Urinary bladder (tissue), 4 donors: ENCODE results near the gene SUPT16H. TPM values are rescaled to one million over a fixed set of nuclear protein-coding genes. Genes with fewer than 3 reads are reported as not detected.
"Not testable (repeated sequence)": the region's sequence is repeated elsewhere in the genome, so short reads cannot be mapped to it uniquely, and the experiment has no call there.

Experiments used
- DNase-seq: peaks from one replicate; pipeline ENCODE4 v3.0.0-alpha.2; 2015; ENCODE audit errors: extremely low spot score
- H3K27ac ChIP-seq: one replicate; pipeline ENCODE4 v1.5.1; 2013; ENCODE audit warnings: low read depth, mild to moderate bottlenecking, moderate library complexity
- H3K36me3 ChIP-seq: one replicate; pipeline ENCODE4 v1.6.1; 2013; ENCODE audit warnings: mild to moderate bottlenecking, moderate library complexity; ENCODE audit not compliant: insufficient read depth
- H3K4me1 ChIP-seq: one replicate; pipeline ENCODE4 v1.6.1; 2013; ENCODE audit warnings: mild to moderate bottlenecking, moderate library complexity; ENCODE audit not compliant: insufficient read depth
- H3K4me3 ChIP-seq: one replicate; pipeline ENCODE4 v1.5.1; 2013; ENCODE audit warnings: low read depth, low read length
- WGBS: extraction: QIAGEN DNeasy Blood & Tissue Kit; methylation state at CpG from one replicate; pipeline ENCODE4 v1.1.7; 2013; 5-methylcytosine and 5-hydroxymethylcytosine counted together
- polyA plus RNA-seq: library from polyadenylated mRNA; stranded (reverse); fragments of 200-250 nt; gene quantifications from one replicate; pipeline ENCODE4 v1.2.3, GENCODE V29; 2013
- total RNA-seq: library from RNA; depleted of rRNA; stranded (reverse); fragments of >200 nt; gene quantifications from one replicate; pipeline ENCODE4 v1.2.3, GENCODE V29; 2014
- donor health status: healthy with polysubstance abuse.
- donor health status: healthy.

SUPT16H gene
- total and polyA plus RNA-seq, 2 donors: 62.6 to 66.0 TPM

DNA sequence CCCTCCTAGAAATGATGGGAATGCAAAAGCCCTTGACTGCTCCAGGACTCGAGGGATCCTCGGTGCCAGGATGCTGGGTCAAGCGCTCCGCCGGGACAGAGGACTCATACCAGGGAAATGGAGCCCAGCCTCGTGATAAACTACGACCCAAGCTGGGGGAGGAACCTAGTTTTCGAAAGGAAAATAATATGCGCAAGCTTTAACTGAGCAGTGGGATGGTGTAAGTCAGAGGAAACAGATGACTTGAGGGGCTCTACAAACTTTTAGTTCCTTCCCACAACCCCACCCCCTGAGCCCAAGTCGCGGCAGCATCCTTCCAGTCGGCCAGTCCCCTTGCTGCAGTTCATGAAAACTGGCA lies 654 bp upstream of the SUPT16H start:
- WGBS: 1% methylated on average over 12 of the region's 12 CpGs
- Histone ChIP-seq H3K4me3 (peak overlapping the region; percentile 83), H3K27ac (peak overlapping the region; percentile 62), H3K36me3 (no peaks in the 10 kb centered on the region), H3K4me1 (no peaks in the 10 kb centered on the region)
- no peak for DNase-seq

DNA sequence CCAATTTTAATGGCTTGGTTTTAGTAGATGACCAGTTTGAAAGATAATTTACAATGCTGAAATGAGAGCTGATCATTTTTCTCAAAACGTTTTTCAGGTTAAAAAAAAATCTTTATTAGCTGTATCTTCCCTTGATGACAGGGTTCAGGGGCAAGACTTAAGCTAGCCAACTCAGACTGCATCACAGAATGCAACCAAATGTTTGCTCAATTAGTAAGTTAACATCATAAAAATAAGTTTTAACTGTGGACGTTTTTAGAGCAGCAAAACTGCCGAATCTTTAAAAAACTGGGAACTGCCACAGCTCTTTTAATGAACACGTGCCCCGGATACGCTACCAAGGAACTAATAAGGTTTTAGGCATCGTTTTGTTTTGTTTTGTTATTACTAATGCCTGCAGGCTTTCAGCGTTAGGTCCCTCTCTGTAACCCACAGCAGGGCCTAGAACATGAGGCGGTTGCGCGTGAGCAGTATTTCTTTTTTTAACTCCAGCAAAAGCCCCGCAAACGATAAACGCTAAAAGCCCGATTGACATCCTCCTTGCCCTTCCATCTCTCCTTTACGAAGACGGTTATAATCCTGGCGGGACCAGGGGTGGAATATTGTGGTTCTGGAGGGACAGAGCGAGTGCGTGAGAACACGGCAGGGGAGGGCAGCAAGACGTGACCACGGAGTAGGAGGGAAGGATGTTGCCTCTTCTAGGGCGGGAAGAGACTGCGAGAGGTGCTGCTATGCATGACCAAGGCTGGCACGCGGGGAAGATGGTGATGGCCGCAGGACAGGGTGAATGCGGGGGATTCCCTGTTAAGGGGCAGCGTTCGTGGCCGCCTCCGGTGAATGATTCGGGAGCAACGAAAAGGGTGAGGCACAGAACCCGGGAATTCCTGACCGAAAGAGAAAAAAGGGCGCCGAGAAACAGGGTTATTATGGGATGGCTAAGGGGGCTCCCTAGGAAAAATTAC lies 652 bp downstream of the SUPT16H start:
- no peak for DNase-seq
- Histone ChIP-seq H3K36me3 (no peaks in the 10 kb centered on the region), H3K4me1 (no peaks in the 10 kb centered on the region)

DNA sequence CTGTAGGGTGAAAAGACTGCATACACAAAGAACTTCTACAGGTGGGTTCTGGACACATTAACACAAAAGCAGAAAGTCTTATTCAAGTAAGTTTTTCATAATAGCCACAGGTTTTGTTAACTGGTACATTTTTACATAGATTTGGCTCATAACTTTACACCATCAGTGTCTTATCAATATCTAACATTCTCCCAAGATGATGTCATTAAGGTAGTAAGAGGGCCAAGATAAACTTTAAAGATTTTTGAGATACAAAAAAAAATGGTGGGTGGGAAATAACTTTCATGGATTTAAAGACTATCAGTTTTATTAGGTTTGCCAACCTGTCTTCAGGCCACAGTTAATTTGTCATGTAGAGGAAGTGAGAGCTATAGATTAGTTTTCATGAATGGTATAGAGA lies 1.7 kb downstream of the SUPT16H start:
- Histone ChIP-seq H3K4me3 (no peak overlapping the region), H3K4me1 (no peaks in the 10 kb centered on the region), H3K27ac (no peak overlapping the region), H3K36me3 (no peaks in the 10 kb centered on the region)
- DNase-seq: no peak

More for the DNA sequence above, 652 bp downstream of the SUPT16H start:
- Histone ChIP-seq H3K27ac (peak overlapping the region; percentile 83), H3K4me3 (peak overlapping the region; percentile 83)
- WGBS: 1% methylated on average over 39 of the region's 39 CpGs

DNA sequence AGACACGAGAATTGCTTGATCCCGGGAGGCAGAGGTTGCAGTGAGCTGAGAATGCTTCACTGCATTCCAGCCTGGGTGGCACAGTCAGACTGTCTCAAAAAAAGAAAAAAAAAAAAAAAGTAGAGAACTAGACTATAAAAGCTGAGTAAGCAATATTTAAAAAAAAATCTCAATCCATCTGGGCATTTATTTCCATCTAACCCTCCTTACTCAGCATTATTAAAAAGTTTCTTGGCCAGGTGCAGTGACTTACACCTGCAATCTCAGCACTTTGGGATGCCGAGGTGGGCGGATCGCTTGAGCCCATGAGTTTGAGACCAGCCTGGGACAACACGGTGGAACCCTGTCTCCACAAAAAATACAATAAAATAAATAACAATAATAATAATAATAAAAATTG lies 4.5 kb downstream of the SUPT16H start:
- H3K4me3 ChIP-seq: no peak overlapping the region
- no peak for DNase-seq
- H3K36me3 ChIP-seq: no peaks in the 10 kb centered on the region
- 87% methylated on average over 6 of the region's 6 CpGs for WGBS
- H3K27ac ChIP-seq: no peak overlapping the region
- H3K4me1 ChIP-seq: no peaks in the 10 kb centered on the region

DNA sequence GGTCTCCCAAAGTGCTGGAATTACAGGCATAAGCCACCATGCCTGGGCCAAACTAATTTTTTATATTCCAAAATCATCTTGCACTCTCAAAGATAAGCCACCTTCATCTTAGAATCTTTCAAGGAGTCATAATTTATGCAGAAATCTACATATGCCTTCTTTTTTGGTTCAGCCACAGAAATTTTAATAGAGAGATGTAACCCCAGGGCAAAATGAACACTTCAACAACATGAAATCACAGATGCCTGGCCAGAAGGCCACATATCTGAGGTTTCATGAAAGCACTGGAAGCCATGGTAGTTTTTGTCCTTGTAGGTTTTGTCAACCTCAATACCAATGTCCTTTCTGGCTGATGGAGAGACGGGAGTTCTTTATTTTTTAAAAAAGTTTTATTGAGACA lies 9.8 kb downstream of the SUPT16H start:
- Histone ChIP-seq H3K27ac (no peak overlapping the region), H3K36me3 (no peaks in the 10 kb centered on the region), H3K4me1 (no peaks in the 10 kb centered on the region), H3K4me3 (no peak overlapping the region)
- WGBS: 97% methylated on average over 1 of the region's 1 CpG
- no peak for DNase-seq

DNA sequence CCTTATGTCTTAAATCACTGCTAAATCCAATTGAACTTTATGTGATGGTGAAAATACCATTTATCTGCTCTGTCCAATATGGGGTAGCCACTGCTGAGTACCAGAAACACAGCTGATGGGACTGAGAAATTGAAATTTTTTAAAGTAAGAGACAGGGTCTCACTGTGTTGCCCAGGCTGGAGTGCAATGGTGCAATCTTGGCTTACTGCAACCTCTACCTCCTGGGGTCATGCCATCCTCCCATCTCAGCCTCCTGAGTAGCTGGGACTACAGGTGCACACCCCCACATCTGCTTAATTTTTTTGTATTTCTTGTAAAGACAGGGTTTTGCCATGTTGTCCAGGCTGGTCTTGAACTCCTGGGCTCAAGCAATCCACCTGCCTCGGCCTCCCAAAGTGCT lies 11.0 kb downstream of the SUPT16H start:
- H3K27ac ChIP-seq, H3K4me3 ChIP-seq, H3K36me3 ChIP-seq, H3K4me1 ChIP-seq, DNase-seq: not testable (repeated sequence)
- 94% methylated on average over 1 of the region's 1 CpG for WGBS

DNA sequence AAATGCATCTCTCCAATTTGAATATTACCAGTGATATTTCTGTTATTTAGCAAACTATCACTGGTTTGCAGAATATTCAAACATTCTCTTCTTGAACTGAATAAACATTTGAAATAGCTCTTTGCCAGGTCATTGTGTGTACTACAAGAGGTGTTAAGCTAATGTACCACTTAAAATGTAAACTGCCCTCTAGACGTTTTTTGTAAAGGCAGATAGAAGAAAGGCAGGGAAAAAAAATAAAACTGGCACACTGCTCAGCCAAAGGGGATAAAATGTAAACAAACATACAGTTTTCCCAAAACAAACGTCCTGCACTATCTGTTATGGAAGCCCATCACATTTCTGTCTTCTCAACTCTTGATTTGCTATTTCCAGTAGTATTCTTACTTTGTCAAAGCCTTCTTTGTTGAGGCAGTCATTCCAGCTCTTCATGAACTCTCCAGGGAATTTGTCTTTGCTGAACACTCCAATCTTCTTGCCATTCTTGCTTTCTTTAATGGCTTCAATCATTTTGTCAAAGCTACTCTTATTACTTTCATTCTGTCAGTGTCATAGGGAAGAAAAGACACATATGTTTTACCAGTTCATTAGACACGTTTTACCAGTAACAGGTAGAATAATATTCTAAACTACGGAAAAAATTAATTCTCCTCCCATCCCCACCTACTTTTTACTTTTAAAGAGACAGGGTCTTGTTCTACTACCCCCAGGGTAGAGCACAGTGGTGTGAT lies 13.7 kb downstream of the SUPT16H start:
- WGBS: 60% methylated on average over 4 of the region's 4 CpGs
- H3K4me3 ChIP-seq: no peak overlapping the region
- H3K36me3 ChIP-seq: peaks cover 2% of the 10 kb centered on the region
- DNase-seq: no peak
- H3K4me1 ChIP-seq: no peaks in the 10 kb centered on the region
- H3K27ac ChIP-seq: no peak overlapping the region

DNA sequence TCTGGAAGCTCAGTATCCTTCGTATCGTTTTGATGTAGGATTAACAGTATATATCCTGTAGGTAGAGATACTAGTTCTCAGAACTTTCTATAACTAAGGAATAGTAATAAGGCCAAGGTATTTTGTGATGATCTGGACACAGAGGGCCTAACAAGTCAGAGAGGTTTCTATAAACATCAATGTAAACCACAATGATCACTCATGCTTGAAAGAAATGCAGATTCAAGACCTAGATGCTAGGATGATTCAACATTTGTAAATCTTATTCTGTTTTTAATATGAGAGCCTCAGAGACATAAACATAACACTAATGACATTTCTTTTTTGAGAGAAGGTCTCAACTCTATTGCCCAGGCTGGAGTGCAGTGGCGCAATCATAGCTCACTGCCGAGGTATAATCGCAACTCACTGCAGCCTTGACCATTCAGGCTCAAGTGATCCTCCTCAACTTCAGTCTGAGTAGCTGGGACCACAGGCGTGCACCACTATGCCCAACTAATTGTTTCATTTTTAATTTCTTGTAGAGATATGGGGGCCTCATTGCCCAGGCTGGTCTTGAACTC lies 16.2 kb downstream of the SUPT16H start:
- peaks cover 7% of the 10 kb centered on the region for H3K36me3 ChIP-seq

DNA sequence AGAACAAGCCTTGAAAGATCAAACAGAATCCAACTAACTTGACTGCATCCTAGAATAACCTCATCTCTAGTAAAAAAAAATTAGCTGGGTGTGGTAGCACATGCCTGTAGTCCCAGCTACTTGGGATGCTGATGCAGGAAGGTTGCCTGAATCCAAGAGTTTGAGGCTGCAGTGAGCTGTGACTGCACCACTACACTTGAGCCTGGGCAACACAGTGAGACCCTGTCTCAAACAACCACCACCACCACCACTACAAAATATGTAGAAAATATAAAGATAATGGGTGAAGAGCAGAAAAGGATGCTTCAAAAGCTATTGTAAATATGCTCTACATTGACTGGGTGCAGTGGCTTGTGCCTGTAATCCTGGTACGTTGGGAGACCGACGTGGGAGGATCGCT lies 27.3 kb downstream of the SUPT16H start:
- Histone ChIP-seq H3K27ac (no peak overlapping the region), H3K4me1 (no peaks in the 10 kb centered on the region), H3K4me3 (no peak overlapping the region), H3K36me3 (peaks cover 18% of the 10 kb centered on the region)
- DNase-seq: no peak
- 96% methylated on average over 4 of the region's 4 CpGs for WGBS

More for the DNA sequence above, 16.2 kb downstream of the SUPT16H start:
- 97% methylated on average over 6 of the region's 6 CpGs for WGBS
- H3K4me1 ChIP-seq: no peaks in the 10 kb centered on the region
- H3K4me3 ChIP-seq: no peak overlapping the region
- H3K27ac ChIP-seq: no peak overlapping the region
- no peak for DNase-seq

DNA sequence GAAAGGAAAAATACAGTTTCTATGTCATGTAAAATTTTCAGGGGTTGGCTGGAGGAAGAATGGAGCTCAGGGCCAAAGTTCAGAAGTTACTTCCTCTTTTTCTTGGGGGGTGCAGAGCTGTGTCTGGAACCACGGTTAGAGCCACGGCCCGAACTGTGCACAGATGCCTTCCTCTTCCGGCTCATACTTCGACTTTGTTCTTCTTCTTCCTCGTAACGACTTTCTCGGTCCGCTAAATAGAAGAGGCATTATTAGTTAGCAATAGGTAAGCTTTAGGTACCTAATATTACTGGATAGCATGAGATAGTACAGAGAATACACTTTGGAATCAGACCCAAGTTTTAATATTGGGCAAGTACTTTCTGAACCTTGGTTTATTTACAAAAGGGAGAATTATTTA lies 31.2 kb downstream of the SUPT16H start:
- Histone ChIP-seq H3K4me1 (no peaks in the 10 kb centered on the region), H3K4me3 (no peak overlapping the region), H3K36me3 (peaks cover 9% of the 10 kb centered on the region), H3K27ac (no peak overlapping the region)
- 89% methylated on average over 9 of the region's 9 CpGs for WGBS
- no peak for DNase-seq

DNA sequence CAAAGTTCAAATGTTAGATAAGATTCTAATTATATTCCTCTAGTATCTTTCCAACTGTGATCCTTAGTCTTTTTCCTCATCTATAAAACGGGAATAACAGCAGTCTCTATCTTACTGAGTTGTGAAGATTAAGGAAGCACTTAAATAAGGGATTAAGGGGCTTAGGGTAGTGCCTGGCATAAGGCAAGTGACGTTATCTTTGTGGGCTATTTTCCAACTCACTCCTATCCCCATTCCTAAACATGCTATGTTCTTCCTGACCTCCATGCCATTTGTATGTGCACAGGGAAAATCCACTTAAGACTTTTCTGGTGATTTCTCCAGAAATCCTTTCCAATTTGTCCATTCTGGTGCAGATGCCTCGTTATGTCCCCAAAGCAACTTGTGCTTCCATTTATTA lies 33.3 kb downstream of the SUPT16H start:
- no peak for DNase-seq
- 18% methylated on average over 3 of the region's 3 CpGs for WGBS
- Histone ChIP-seq H3K36me3 (peaks cover 4% of the 10 kb centered on the region), H3K4me1 (no peaks in the 10 kb centered on the region), H3K27ac (peak overlapping the region; percentile 23), H3K4me3 (no peak overlapping the region)

DNA sequence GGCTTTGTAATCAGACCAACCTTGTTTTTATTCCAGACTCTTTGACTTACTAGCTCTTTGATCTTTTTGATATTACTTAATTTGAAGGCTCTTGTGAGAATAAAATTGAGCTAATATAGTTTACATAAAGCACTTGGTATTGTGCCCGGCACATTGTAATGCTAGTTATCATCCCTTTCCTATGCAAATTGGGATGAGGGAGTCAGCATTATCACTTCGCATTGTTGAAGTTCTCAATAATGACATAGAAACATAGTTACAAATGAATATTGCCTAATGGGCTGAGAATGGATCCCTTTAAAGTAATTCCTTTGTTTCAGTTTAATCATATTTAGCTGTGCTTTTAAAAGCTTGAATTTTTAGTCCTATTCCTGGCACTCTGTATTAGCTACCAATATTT lies 36.6 kb downstream of the SUPT16H start:
- Histone ChIP-seq H3K27ac (no peak overlapping the region), H3K4me1 (no peaks in the 10 kb centered on the region), H3K36me3 (no peaks in the 10 kb centered on the region), H3K4me3 (no peak overlapping the region)
- DNase-seq: no peak
- WGBS: 74% methylated on average over 2 of the region's 2 CpGs

DNA sequence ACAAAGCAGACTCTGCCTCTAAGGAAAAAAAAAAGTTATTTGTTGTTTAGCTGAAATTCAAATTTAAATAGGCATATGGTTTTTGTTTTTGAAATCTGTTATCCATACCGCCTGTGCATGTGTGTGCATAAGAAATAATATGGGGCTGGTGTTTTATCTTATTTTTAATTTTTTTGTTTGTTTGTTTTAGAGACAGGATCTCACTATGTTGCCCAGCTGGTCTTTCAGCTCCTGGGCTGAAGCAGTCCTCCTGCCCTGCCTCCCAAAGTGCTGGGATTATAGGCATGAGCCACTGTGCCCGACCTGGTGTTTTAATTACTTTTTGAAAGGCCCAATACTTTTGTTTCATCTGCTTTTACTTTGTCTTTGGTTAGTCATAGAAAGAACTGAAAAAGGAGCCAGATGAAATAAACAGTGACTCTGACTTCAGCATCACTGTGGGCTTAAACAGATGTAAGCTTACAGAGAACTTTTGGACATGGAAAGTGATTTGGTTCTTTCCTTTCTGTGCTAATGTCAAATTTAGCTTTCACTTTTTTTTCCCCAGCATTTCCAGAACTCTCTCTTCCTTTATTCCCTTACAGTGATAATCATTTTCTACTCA lies 37.2 kb downstream of the SUPT16H start:
- DNase-seq: no peak
- 48% methylated on average over 2 of the region's 2 CpGs for WGBS

More for the DNA sequence above, 37.2 kb downstream of the SUPT16H start:
- no peak overlapping the region for H3K4me3 ChIP-seq
- no peaks in the 10 kb centered on the region for H3K4me1 ChIP-seq
- no peaks in the 10 kb centered on the region for H3K36me3 ChIP-seq
- no peak overlapping the region for H3K27ac ChIP-seq
